DND-41 (cell line): ENCODE data around the gene RFTN1.

Experiments
- ATAC-seq: fragments of 200-7000 bp; cut with Tn5 transposase; 3 replicates; pipeline ENCODE4 v1.9.1; 2021; ENCODE audit warnings: low read depth; ENCODE audit not compliant: insufficient read depth
- DNase-seq: peaks from one replicate; pipeline ENCODE4 v3.0.0-alpha.2; 2020
- H2AFZ ChIP-seq: 2 replicates; pipeline ENCODE4 v1.6.0; 2012; ENCODE audit warnings: low read depth, low read length
- H3K27ac ChIP-seq: 2 replicates; pipeline ENCODE4 v1.5.1; 2012; ENCODE audit warnings: low read length, inconsistent platforms
- H3K27me3 ChIP-seq: fragments of 200-600 bp; sonication (generic); 2 replicates; pipeline ENCODE4 v1.6.0; 2012; ENCODE audit warnings: low read length, mild to moderate bottlenecking, inconsistent platforms; ENCODE audit not compliant: insufficient read depth, poor library complexity
- H3K36me3 ChIP-seq: 2 replicates; pipeline ENCODE4 v1.5.1; 2012; ENCODE audit warnings: low read length, inconsistent platforms; ENCODE audit not compliant: insufficient read depth
- H3K4me1 ChIP-seq: 2 replicates; pipeline ENCODE4 v1.5.1; 2012; ENCODE audit warnings: mild to moderate bottlenecking, low read length; ENCODE audit not compliant: insufficient read depth
- H3K4me2 ChIP-seq: 2 replicates; pipeline ENCODE4 v1.6.0; 2012; ENCODE audit warnings: mild to moderate bottlenecking, moderate library complexity, low read length, inconsistent platforms; ENCODE audit not compliant: insufficient read depth
- H3K4me3 ChIP-seq, 2 experiments: fragments of 200-600 bp in 1 of 2; shearing (Covaris generic) in 1 of 2; 2 replicates each; pipeline ENCODE4 v1.5.1; 2012 to 2016; ENCODE audit warnings: inconsistent platforms in 2 of 2, low read length in 2 of 2, mild to moderate bottlenecking in 2 of 2, low read depth in 1 of 2, moderate library complexity in 1 of 2
- H3K79me2 ChIP-seq: 2 replicates; pipeline ENCODE4 v1.6.0; 2012; ENCODE audit warnings: low read length, inconsistent platforms; ENCODE audit not compliant: insufficient read depth
- H3K9ac ChIP-seq: 2 replicates; pipeline ENCODE4 v1.6.0; 2012; ENCODE audit warnings: low read depth, mild to moderate bottlenecking, inconsistent platforms, low read length, moderate library complexity
- H3K9me3 ChIP-seq: 2 replicates; pipeline ENCODE4 v1.5.1; 2012; ENCODE audit warnings: low read length, moderate library complexity, mild to moderate bottlenecking, inconsistent platforms; ENCODE audit not compliant: insufficient read depth, severe bottlenecking
- H4K20me1 ChIP-seq: 2 replicates; pipeline ENCODE4 v1.6.0; 2012; ENCODE audit warnings: low read length; ENCODE audit not compliant: insufficient read depth
- CTCF ChIP-seq: IDR thresholded peaks from 2 replicates; pipeline ENCODE4 v1.5.1; 2012; ENCODE audit warnings: borderline replicate concordance, low read length, moderate library complexity, mild to moderate bottlenecking; ENCODE audit not compliant: poor library complexity, severe bottlenecking; ENCODE audit errors: extremely low read depth
- EZH2 ChIP-seq: IDR thresholded peaks from 3 replicates; pipeline ENCODE4 v1.6.1; 2012; ENCODE audit warnings: borderline replicate concordance, low read depth, mild to moderate bottlenecking, moderate library complexity, low read length, inconsistent platforms; ENCODE audit not compliant: severe bottlenecking

The RFTN1 gene

GRCh38 chr3:16301507-16301906 is 212.0 kb downstream of the RFTN1 start:
- TF ChIP-seq EZH2 (no peak), CTCF (no peak)
- peaks cover 55% of the 10 kb centered on the region for H3K36me3 ChIP-seq
- peak overlapping the region in 1 of 2 experiments; percentile 48; a peak in 2 of 4 replicates for H3K4me3 ChIP-seq
- H2AFZ ChIP-seq, result no peak overlapping the region
- H3K4me2 ChIP-seq, result peak overlapping the region; percentile 57
- H3K79me2 ChIP-seq, result peaks cover 49% of the 10 kb centered on the region
- DNase-seq, result peak; percentile 65
- peaks cover 87% of the 10 kb centered on the region for H3K4me1 ChIP-seq
- no peaks in the 10 kb centered on the region for H4K20me1 ChIP-seq
- peak overlapping the region; percentile 61 for H3K9ac ChIP-seq
- H3K9me3 ChIP-seq, result peaks cover 4% of the 10 kb centered on the region
- peak; percentile 39 for ATAC-seq
- peak overlapping the region; percentile 95 for H3K27ac ChIP-seq
- no peaks in the 10 kb centered on the region for H3K27me3 ChIP-seq

GRCh38 chr3:16300881-16301359 is 212.6 kb downstream of the RFTN1 start:
- peaks cover 56% of the 10 kb centered on the region for H3K36me3 ChIP-seq
- peak overlapping the region; percentile 61 for H3K9ac ChIP-seq
- H2AFZ ChIP-seq, result no peak overlapping the region
- H3K4me2 ChIP-seq, result peak overlapping the region; percentile 57
- H3K4me1 ChIP-seq, result peaks cover 81% of the 10 kb centered on the region
- DNase-seq, result peak; percentile 87
- peak overlapping the region; percentile 95 for H3K27ac ChIP-seq
- peaks cover 4% of the 10 kb centered on the region for H3K9me3 ChIP-seq
- H3K27me3 ChIP-seq, result no peaks in the 10 kb centered on the region
- peaks cover 43% of the 10 kb centered on the region for H3K79me2 ChIP-seq
- peak overlapping the region in 1 of 2 experiments; percentile 48; a peak in 2 of 4 replicates for H3K4me3 ChIP-seq
- peak; percentile 86 for ATAC-seq
- TF ChIP-seq CTCF, result no peak
- no peak for TF ChIP-seq EZH2
- H4K20me1 ChIP-seq, result no peaks in the 10 kb centered on the region

GRCh38 chr3:16300307-16300706 is 213.2 kb downstream of the RFTN1 start:
- no peak for TF ChIP-seq EZH2
- no peak for TF ChIP-seq CTCF
- H3K4me3 ChIP-seq, result peak overlapping the region in 1 of 2 experiments; percentile 17; a peak in 1 of 4 replicates
- no peak overlapping the region; the same call in 1 of the 2 replicates for H2AFZ ChIP-seq
- H3K79me2 ChIP-seq, result peaks cover 37% of the 10 kb centered on the region
- ATAC-seq, result 0 out of 3 replicates have a peak, but pooled peaks have one; percentile 15
- H3K4me1 ChIP-seq, result peaks cover 76% of the 10 kb centered on the region
- peaks cover 56% of the 10 kb centered on the region for H3K36me3 ChIP-seq
- peak overlapping the region; percentile 61 for H3K9ac ChIP-seq
- no peak for DNase-seq
- no peaks in the 10 kb centered on the region for H3K27me3 ChIP-seq
- H3K4me2 ChIP-seq, result peak overlapping the region; percentile 57
- no peaks in the 10 kb centered on the region for H4K20me1 ChIP-seq
- peak overlapping the region; percentile 95 for H3K27ac ChIP-seq
- peaks cover 4% of the 10 kb centered on the region for H3K9me3 ChIP-seq

GRCh38 chr3:16299746-16300145 is 213.8 kb downstream of the RFTN1 start:
- no peaks in the 10 kb centered on the region for H3K27me3 ChIP-seq
- DNase-seq (no peak), ATAC-seq (no peak)
- H3K79me2 ChIP-seq, result peaks cover 31% of the 10 kb centered on the region
- no peak for TF ChIP-seq EZH2
- no peak for TF ChIP-seq CTCF
- H3K9ac ChIP-seq, result peak overlapping the region; percentile 61
- no peak overlapping the region for H3K4me3 ChIP-seq
- peak overlapping the region; percentile 57; the same call in 1 of the 2 replicates for H3K4me2 ChIP-seq
- peaks cover 56% of the 10 kb centered on the region for H3K36me3 ChIP-seq
- peak overlapping the region; percentile 95 for H3K27ac ChIP-seq
- peaks cover 4% of the 10 kb centered on the region for H3K9me3 ChIP-seq
- peaks cover 72% of the 10 kb centered on the region for H3K4me1 ChIP-seq
- no peak overlapping the region for H2AFZ ChIP-seq
- H4K20me1 ChIP-seq, result no peaks in the 10 kb centered on the region
